ENCODE results near the gene EXOC4.

EXOC4 gene

DNA sequence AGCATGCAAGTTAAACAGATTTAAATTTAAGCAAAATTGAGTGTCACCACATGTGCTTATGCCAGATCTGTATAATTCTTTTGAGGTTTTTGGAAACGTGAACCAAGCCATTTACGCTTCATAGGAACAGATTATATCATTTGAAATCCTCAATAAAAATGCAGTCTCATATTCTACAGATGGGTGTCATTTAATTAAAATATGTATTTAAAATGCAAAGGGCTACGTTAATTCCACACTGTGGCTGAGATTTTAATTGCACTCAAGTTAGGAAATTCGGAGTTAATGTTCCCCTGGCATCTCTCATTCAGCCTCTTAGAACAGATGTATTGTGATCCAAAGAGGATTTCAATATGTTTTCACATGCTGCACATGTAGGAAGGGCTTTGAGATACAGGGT, 709.8 kb downstream of the EXOC4 start:
- Histone ChIP-seq H3K4me3 (no peak overlapping the region), H3K36me3 (no peaks in the 10 kb centered on the region), H3K4me1 (no peaks in the 10 kb centered on the region), H3K27me3 (no peaks in the 10 kb centered on the region), H3K27ac (no peak overlapping the region), H3K9me3 (peaks cover 0 to 12% (median 4%) of the 10 kb centered on the region in 3 donors)
- DNase-seq = no peak
- no peak for TF ChIP-seq CTCF (IDR thresholded peaks at IDR 0.05)
- intact Hi-C loops (cut with DNase I; ENCODE audit: low total_unique reads) = no loop called here

DNA sequence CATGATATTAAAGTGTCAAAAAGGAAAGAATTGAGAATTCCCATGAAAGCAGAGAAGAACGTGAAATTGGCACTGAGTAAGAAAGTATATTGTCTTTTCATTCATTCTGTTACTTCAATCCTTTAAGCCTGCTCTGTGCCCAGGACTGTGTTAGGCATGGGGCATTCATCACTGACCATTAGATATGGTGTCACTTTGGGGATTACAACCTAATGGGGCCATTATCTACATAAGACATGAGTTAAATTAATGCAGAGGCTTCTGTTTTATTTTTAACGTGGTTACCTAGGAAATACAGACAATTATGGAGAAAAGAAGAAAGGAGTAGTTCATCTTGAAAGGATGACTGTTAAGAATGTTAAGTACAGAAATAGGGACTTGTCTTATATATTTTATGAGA, 710.8 kb downstream of the EXOC4 start:
- no peak for DNase-seq
- Histone ChIP-seq H3K9me3 (peaks cover 0 to 12% (median 4%) of the 10 kb centered on the region in 3 donors), H3K4me1 (no peaks in the 10 kb centered on the region), H3K4me3 (no peak overlapping the region), H3K36me3 (no peaks in the 10 kb centered on the region), H3K27me3 (no peaks in the 10 kb centered on the region), H3K27ac (no peak overlapping the region)
- intact Hi-C loops (cut with DNase I; ENCODE audit: low total_unique reads) = no loop called here
- TF ChIP-seq CTCF (IDR thresholded peaks at IDR 0.05) = no peak

- TF ChIP-seq CTCF (IDR thresholded peaks at IDR 0.05) = no peak
- intact Hi-C loops (cut with DNase I; ENCODE audit: low total_unique reads) = no loop called here
These were observed 718.7 kb downstream of the EXOC4 start for GRCh38 chr7:133971625-133972024.

DNA sequence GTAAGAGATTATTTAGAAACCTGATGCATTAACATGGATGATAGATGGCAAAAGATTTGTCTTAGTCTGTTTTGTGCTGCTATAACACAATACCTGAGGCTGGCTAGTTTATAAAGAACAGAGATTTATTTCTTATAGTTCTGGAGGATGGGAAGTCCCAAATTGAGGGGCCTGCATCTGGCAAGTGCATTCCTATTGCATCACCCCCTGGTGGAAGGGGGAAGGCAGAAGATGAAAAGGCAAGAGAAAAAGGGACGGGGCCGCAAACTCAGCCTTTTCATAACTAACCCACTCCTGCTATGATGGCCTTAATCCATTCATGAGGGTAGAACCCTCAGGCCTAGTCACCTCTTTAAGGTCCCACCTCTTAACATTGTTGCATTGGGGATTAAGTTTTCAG, 720.8 kb downstream of the EXOC4 start:
- no peak for DNase-seq
- no peak for TF ChIP-seq CTCF (IDR thresholded peaks at IDR 0.05)
- Histone ChIP-seq H3K4me1 (no peaks in the 10 kb centered on the region), H3K9me3 (no peaks in the 10 kb centered on the region), H3K27ac (no peak overlapping the region), H3K4me3 (no peak overlapping the region), H3K27me3 (no peaks in the 10 kb centered on the region), H3K36me3 (peaks cover 0 to 2% (median 0%) of the 10 kb centered on the region in 3 donors)
- intact Hi-C loops (cut with DNase I; ENCODE audit: low total_unique reads) = no loop called here

More at GRCh38 chr7:133971625-133972024, 718.7 kb downstream of the EXOC4 start:
- H3K4me3 ChIP-seq = no peak overlapping the region
- H3K9me3 ChIP-seq = peaks cover 0 to 4% (median 0%) of the 10 kb centered on the region in 3 donors
- no peak overlapping the region for H3K27ac ChIP-seq
- peaks cover 0 to 2% (median 0%) of the 10 kb centered on the region in 3 donors for H3K36me3 ChIP-seq
- no peaks in the 10 kb centered on the region for H3K4me1 ChIP-seq
- DNase-seq = no peak
- no peaks in the 10 kb centered on the region for H3K27me3 ChIP-seq

DNA sequence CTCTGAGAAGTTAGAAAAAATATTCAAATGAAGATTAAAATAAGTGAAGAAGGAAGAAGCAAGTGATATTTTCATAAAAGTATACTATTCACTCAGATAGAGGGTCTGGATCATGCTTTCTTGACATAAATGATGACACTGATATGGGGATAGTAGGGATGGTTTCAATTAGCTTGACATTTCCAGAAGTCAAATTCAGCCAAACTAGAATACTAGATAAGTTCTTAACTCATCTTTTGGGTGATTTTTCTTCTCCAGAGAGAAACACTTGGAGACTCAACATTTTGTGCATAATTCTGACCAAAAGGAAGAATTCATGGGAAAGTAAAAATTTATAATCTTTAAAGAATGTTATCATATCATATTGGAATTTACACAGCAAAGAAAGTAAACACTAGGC, 722.3 kb downstream of the EXOC4 start:
- Histone ChIP-seq H3K27ac (no peak overlapping the region), H3K4me3 (no peak overlapping the region), H3K9me3 (no peaks in the 10 kb centered on the region), H3K36me3 (no peaks in the 10 kb centered on the region), H3K27me3 (no peaks in the 10 kb centered on the region), H3K4me1 (no peaks in the 10 kb centered on the region)
- no peak for TF ChIP-seq CTCF (IDR thresholded peaks at IDR 0.05)
- intact Hi-C loops (cut with DNase I; ENCODE audit: low total_unique reads) = no loop called here
- no peak for DNase-seq

DNA sequence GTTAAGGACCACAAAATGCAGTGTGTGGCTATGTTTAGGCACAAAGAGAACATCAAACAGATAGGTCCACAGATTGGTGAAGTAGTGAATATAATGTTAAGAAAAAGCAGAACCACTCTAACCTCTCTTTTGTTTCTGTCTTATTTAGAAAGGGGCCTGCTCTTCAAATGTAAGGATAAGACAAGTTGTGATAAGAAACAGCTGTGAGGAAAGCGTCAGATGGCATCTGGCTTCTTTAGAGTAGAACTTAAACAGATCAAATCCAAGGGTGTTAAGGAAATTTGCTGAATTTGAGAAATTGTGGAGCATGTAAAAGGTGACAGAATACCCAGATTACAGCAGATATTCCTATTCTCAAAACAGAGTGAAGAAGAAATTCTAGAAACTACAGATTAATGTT, 723.3 kb downstream of the EXOC4 start:
- intact Hi-C loops (cut with DNase I; ENCODE audit: low total_unique reads) = no loop called here
- Histone ChIP-seq H3K9me3 (no peaks in the 10 kb centered on the region), H3K36me3 (no peaks in the 10 kb centered on the region), H3K27me3 (no peaks in the 10 kb centered on the region), H3K4me3 (no peak overlapping the region), H3K27ac (no peak overlapping the region), H3K4me1 (no peaks in the 10 kb centered on the region)
- DNase-seq = no peak
- TF ChIP-seq CTCF (IDR thresholded peaks at IDR 0.05) = no peak
